Myocyte (in vitro differentiated cells): Measurements from ENCODE around the gene SLC1A1. TPM values are rescaled to one million over a fixed set of nuclear protein-coding genes. Genes with fewer than 3 reads are reported as not detected.

ENCODE experiments used
- DNase-seq: peaks from one replicate; pipeline ENCODE4 v3.0.0-alpha.2; 2012; ENCODE audit warnings: low read depth
- polyA plus RNA-seq: library from polyadenylated mRNA; unstranded; fragments of >200 nt; gene quantifications from one replicate; pipeline ENCODE4 v1.2.1, GENCODE V29; 2012; ENCODE audit warnings: missing spikeins
- total RNA-seq: library from RNA; depleted of rRNA; stranded (reverse); fragments of >200 nt; gene quantifications from 2 replicates; pipeline ENCODE4 v1.2.3, GENCODE V29; 2014

SLC1A1 gene
- total RNA-seq: 0.57 and 1.1 TPM in 2 replicates
- polyA plus RNA-seq: 1.9 TPM

GRCh38 chr9:4489919-4490704 is at the start of gene SLC1A1:
TSS of gene SLC1A1 (plus strand) at chr9:4490468. CDS start at chr9:4490680, 212 bp downstream.
- peak; percentile 57 for DNase-seq

GRCh38 chr9:4442806-4443205 is 47.5 kb upstream of the SLC1A1 start:
- no peak for DNase-seq

GRCh38 chr9:4443439-4443838 is 46.8 kb upstream of the SLC1A1 start:
- no peak for DNase-seq

DNA sequence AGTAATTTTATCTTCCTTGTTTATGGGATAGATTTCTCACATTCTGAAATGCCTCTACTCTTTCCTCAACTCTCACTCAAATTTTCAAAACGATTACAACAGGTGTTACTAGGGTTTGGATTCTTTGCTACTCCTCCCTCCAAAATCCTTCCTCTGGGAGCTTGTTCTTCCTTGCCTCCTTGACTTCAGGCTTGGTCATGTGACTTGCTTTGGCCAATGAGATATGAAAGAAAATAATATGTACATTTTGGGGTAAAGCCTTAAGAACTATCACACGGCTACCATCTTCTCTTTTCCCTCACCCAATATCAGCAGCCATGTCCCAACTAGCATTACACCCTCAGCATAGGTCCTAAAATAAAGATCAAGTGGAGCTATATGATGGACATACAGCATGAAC is 28.8 kb upstream of the SLC1A1 start:
- DNase-seq: no peak

DNA sequence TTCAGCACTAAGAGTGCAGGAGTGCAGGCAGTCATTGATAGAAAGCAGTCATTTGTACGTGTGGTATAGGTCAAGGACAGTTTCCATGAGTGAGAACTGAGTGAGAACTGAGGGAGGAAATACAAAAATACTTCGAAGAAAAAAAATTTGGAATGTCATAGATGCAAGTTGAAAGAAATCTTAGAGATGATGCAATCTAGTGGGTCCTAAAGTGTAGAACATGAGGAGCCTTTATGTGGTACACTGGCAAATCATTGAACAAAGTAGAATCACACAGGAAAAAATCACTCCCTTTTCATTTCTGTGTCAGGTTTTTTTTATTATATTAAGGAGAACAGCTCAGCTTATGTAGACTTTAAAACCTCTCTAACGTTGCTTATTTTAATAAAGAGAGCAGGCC is 26.4 kb upstream of the SLC1A1 start:
- DNase-seq: no peak

GRCh38 chr9:4464911-4465513 is 25.3 kb upstream of the SLC1A1 start:
- no peak for DNase-seq

GRCh38 chr9:4465910-4466309 is 24.4 kb upstream of the SLC1A1 start:
- no peak for DNase-seq

- DNase-seq: no peak
Measured at GRCh38 chr9:4475301-4475700, 15.0 kb upstream of the SLC1A1 start.

- DNase-seq: no peak
Measured at GRCh38 chr9:4486176-4486575, 4.1 kb upstream of the SLC1A1 start.

DNA sequence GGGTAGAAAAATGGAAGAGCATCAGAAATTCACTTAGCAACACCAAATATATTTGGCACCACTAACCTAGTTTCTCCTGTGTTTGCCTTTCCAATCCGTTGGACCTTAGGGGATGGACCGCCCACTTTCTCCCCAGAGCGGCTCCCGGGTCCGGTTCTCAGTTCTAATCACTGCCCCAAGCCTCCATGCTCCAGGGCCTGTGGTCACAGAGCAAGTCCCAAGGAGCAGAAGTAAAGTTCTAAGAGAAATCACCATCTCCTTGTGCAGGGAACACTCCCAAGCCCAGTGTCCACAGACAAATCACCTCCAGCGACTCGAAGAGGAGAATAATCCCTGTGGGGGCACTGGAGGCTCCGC is 728 bp upstream of the SLC1A1 start:
- DNase-seq: no peak

DNA sequence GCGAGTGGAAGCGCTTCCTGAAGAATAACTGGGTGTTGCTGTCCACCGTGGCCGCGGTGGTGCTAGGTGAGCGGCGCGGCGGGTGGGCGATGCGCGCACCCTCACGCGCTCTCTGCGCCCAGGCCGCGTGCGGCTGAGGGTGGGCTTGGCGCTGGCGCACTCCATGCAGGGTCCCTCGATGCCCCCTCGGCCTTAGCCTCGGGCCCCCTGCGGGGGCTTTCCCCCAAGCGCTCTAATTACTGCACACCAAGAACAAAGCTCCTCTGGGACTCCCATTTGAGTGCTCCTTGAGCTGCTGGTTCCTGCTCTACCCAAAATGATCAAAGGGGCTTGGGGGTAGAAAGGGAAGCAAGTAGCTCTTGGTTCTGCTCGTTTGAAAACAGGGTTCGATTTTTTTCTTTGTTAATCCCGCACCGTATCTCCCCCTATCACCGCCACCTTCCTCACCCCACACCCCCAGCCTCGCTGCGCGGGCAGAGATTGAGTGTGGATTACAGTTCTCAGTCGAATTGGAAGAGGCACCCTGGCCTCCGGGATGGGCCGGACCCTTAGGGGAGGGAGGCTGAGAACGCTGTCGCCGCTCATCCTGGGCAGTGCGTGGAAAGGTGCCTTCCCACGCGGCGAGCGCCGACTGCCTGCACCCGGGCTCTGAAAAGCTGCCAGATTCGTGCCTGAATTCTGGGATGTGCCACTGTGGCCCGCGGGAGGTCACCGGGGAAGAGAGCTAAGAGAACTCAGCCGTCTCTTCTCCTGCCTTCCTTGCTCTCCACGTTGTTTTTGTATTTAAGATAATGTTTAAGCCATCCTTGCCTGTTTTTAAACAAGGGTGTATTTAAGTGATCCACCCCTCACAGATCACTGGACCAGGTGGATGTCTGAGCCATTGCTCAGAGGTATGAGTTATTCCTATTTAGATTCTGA is 697 bp downstream of the SLC1A1 start:
- DNase-seq: no peak

GRCh38 chr9:4491626-4491975 is 1.3 kb downstream of the SLC1A1 start:
- DNase-seq: no peak

DNA sequence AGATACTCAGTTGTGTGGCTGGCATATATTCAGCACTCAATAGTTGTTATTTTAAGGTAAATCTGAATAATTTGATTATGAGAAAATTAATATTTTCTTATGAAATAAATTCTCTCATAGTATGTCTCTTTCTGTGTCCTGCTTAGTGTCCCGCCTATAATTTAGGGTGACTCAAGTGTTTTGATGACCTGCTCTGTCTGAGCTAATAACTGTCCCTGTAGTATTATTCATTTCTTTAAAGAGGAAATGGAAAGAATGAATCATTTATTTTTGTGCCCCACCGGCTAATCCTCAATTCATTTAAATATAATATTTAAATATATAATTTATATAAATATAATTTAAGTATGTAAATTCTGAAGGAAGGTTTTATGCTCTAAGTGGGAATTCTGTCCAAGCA is 4.1 kb downstream of the SLC1A1 start:
- no peak for DNase-seq

DNA sequence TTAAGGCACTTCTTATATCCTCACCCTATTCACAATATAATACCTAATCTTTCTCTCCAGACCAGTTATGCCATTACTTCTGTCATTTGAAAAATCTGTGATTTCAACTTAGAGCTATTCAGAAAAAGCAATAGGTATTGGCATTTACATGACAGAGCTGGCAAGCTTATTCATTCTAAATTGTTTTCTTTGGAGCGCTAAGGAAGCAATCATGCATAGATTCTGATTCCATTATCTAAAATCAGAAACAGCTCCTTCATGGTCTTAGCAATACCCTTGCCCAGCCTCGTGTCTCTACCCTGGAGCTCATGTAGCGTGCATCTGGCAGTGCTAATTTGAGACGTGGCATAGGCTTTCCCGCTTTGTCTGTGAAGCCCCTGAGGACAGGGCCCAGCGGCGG is 4.5 kb downstream of the SLC1A1 start:
- DNase-seq: no peak

- DNase-seq: peak; percentile 11
Measured at GRCh38 chr9:4495537-4495936, 5.3 kb downstream of the SLC1A1 start.

- no peak for DNase-seq
Measured at GRCh38 chr9:4496497-4496896, 6.2 kb downstream of the SLC1A1 start.

GRCh38 chr9:4497395-4497794 is 7.1 kb downstream of the SLC1A1 start:
- no peak for DNase-seq

- DNase-seq: no peak
Measured at GRCh38 chr9:4497855-4498254, 7.6 kb downstream of the SLC1A1 start.

DNA sequence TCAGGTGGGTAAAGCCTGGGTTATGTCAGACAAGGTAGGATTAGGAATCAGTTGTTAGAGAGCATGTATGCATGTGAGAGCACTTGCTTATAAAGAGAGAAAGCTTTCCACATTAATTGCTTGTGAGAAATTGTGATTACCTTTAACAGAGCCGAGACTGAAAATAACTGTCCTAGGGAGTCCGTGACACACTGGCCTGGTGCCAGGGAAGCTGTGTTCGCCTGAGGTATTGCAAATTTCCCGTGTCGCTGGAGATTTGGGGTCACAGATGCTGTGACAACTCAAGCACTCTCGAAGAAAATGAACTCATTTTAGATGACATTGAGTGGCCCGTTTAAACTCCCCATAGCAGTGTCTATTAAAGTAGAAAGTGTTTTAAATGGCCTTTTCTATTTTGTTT is 9.6 kb downstream of the SLC1A1 start:
- DNase-seq: no peak

GRCh38 chr9:4501147-4501507 is 10.9 kb downstream of the SLC1A1 start:
- no peak for DNase-seq

DNA sequence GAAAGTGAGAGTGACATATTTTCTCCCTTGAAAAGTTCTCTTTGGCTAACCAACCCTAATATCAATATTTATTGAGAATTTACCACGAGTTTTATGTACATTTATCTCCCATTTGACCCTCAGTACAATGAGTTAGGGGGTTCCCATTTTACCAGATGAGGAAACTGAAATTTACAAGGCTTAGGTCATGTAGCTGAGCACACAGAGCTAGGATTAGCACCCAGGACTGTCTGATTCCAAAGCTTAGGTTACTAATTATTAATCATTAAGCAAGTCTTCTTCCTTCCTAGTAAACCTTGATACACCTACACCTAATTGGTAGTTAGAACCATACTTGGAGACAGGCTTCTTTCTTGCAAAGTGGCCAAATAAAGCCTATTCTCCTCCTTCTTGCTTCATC is 12.2 kb downstream of the SLC1A1 start:
- DNase-seq: no peak

DNA sequence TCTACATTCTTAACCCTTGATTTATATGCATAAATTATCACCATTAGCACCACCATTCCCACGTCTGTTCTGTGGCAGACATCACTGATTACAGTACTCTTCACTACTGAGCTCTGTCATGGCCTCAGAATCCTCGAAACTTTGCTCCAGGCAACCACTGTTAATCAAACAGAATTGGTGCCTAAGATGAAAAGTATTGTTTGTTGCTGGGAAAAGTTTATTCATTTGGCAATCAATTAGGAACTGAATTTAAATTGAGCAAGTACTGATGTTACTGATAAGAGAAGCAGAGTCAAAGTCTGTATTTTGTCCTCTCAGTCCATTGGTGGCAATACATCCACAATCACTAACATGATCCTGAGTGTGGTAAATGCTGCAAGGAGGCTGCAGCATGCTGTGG is 12.8 kb downstream of the SLC1A1 start:
- DNase-seq: no peak
